ENCODE measurements around the gene STK11IP.

GRCh38 chr2:219661197-219661954 is 63.7 kb downstream of the STK11IP start:
- TF ChIP-seq CTCF (IDR thresholded peaks at IDR 0.05) = no peak
- no peak for TF ChIP-seq EZH2 (IDR thresholded peaks at IDR 0.05; ENCODE audit: borderline replicate concordance, insufficient read depth, low read depth, low read length, poor library complexity, severe bottlenecking)
